ENCODE measurements around the gene AOAH. TPM values are rescaled to one million over a fixed set of nuclear protein-coding genes. Genes with fewer than 3 reads are reported as not detected.

AOAH gene
- total and polyA plus RNA-seq, 2 donors (not counting 3 experiments of a cell fraction or from before 2014, with no cell fraction given), result not detected

DNA sequence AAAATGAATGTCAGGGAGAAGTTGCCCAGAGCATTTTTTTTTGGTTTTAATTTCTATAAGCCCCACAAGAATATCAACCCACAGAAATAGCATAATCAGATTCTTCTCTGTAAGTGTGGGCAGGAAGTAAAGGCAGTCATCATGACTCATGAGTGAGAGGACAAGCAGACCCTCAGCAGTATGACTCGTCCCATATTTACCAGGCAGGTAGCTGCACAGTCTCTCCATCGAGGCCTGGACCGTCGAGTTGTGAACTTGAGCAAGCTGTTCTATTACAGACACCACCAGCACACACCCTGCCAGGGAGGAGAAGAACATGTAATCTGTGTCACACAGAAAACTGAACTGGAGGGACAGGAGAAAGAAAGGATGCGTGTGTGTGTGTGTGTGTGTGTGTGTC lies 37.8 kb downstream of the AOAH start:
- Histone ChIP-seq H4K20me1 (replicated peaks; ENCODE audit: control insufficient read depth, extremely low read depth, insufficient read depth, low read length) (no peaks in the 10 kb centered on the region), H3K79me2 (ENCODE audit: control insufficient read depth, insufficient read depth, low read length) (no peaks in the 10 kb centered on the region), H3K9me3 (replicated peaks; ENCODE audit: control insufficient read depth, insufficient read depth, low read length) (no peaks in the 10 kb centered on the region), H3K27me3 (ENCODE audit: control insufficient read depth in 2 of 2, insufficient read depth in 2 of 2, low read length in 2 of 2) (no peaks in the 10 kb centered on the region), H3K4me1 (ENCODE audit: control insufficient read depth, extremely low read depth, insufficient read depth, low read length) (peaks cover 3% of the 10 kb centered on the region), H3K4me3 (replicated peaks in 1 of 3; ENCODE audit: insufficient read depth in 1 of 3, low read depth in 1 of 3, low read length in 3 of 3) (no peak overlapping the region), H3K9ac (replicated peaks; ENCODE audit: extremely low read depth, insufficient read depth, low read length) (no peak overlapping the region), H3K27ac (ENCODE audit: insufficient read depth, low read depth, low read length) (no peak overlapping the region), H3K9me1 (replicated peaks; ENCODE audit: control insufficient read depth, extremely low read depth, insufficient read depth, low read length) (no peaks in the 10 kb centered on the region), H3K36me3 (ENCODE audit: control insufficient read depth in 2 of 2, extremely low read depth in 1 of 2, insufficient read depth in 2 of 2, low read length in 2 of 2) (no peaks in the 10 kb centered on the region), H3K4me2 (ENCODE audit: insufficient read depth, low read length) (no peak overlapping the region), H2AFZ (ENCODE audit: low read depth, low read length) (no peak overlapping the region)
- ChIA-PET POLR2A (no interaction called here), CTCF (interaction anchor here (0.8 kb wide), 1 partner anchor 199 kb away, joined by 6 read pairs; no protein-coding TSS in a partner anchor)
- FAIRE-seq, result no peak
- DNase-seq (ENCODE audit: low read depth, low spot score), result no peak
- no peak for TF ChIP-seq MYC (IDR thresholded peaks at IDR 0.05; ENCODE audit: low read depth, low read length)
- TF ChIP-seq, protein P1, sequence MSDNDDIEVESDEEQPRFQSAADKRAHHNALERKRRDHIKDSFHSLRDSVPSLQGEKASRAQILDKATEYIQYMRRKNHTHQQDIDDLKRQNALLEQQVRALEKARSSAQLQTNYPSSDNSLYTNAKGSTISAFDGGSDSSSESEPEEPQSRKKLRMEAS (IDR thresholded peaks at IDR 0.05; ENCODE audit: insufficient read depth, insufficient read length), result no peak
- no peak for TF ChIP-seq POLR2AphosphoS5 (IDR thresholded peaks at IDR 0.05; ENCODE audit: insufficient read depth, low read depth, low read length)
- peak; percentile 21 for TF ChIP-seq GATA2 (IDR thresholded peaks at IDR 0.05; ENCODE audit: insufficient read depth, insufficient read length, low read depth, low read length)
- TF ChIP-seq JUN (IDR thresholded peaks at IDR 0.05; ENCODE audit: borderline replicate concordance, insufficient read depth, insufficient read length, low read depth), result peak; percentile 38
- TF ChIP-seq FOS (IDR thresholded peaks at IDR 0.05; ENCODE audit: borderline replicate concordance, insufficient read depth, low read length), result peak; percentile 72
- dilution Hi-C loops (cut with MboI; ENCODE audit: extremely low pct_ligation_motif_present, low sequenced_read_pairs), result no loop called here
- BruUV-seq (replicated peaks), result no TSS peak
- intact Hi-C loops (cut with micrococcal nuclease), result no loop called here

DNA sequence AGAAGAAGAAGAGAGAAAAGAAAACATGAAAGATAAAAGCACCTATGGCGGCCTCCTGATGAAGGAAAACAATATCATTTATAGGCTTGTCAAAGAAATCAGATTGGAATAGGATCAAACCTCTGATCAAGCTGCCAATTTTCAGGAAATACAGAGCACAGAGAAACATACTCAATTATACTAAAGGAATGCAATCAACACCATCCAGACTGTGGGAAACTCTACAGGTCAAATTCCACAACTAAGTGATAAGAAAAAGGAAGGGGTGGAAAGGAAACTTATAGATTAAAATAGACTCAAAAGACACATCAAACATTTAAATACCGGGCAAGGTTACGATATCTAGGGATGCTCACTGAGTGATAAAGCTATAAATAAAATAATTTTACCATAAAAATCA lies 39.3 kb downstream of the AOAH start:
- no peak overlapping the region for H3K27ac ChIP-seq (ENCODE audit: insufficient read depth, low read depth, low read length)
- TF ChIP-seq GATA2 (IDR thresholded peaks at IDR 0.05; ENCODE audit: insufficient read depth, insufficient read length, low read depth, low read length) (peak; percentile 32), JUN (IDR thresholded peaks at IDR 0.05; ENCODE audit: borderline replicate concordance, insufficient read depth, insufficient read length, low read depth) (no peak), POLR2A (IDR thresholded peaks at IDR 0.05; ENCODE audit: low read depth, low read length) (no peak), POLR2AphosphoS5 (IDR thresholded peaks at IDR 0.05; ENCODE audit: insufficient read depth, low read depth, low read length) (no peak)
- no TSS peak for BruUV-seq (replicated peaks)

More for the DNA sequence above, 39.3 kb downstream of the AOAH start:
- no peaks in the 10 kb centered on the region for H3K36me3 ChIP-seq (ENCODE audit: control insufficient read depth in 2 of 2, extremely low read depth in 1 of 2, insufficient read depth in 2 of 2, low read length in 2 of 2)
- DNase-seq (ENCODE audit: low read depth, low spot score), result peak; percentile 50
- ChIA-PET POLR2A (no interaction called here), CTCF (interaction anchor here (1.3 to 1.7 kb wide), 2 partner anchors 14 to 21 kb away, joined by 3 to 8 read pairs; no protein-coding TSS in a partner anchor)
- no peaks in the 10 kb centered on the region for H3K79me2 ChIP-seq (ENCODE audit: control insufficient read depth, insufficient read depth, low read length)
- H4K20me1 ChIP-seq (replicated peaks; ENCODE audit: control insufficient read depth, extremely low read depth, insufficient read depth, low read length), result no peaks in the 10 kb centered on the region
- no peaks in the 10 kb centered on the region for H3K9me3 ChIP-seq (replicated peaks; ENCODE audit: control insufficient read depth, insufficient read depth, low read length)
- intact Hi-C loops (cut with micrococcal nuclease), result no loop called here
- dilution Hi-C loops (cut with MboI; ENCODE audit: extremely low pct_ligation_motif_present, low sequenced_read_pairs), result no loop called here
- H3K27me3 ChIP-seq (ENCODE audit: control insufficient read depth in 2 of 2, insufficient read depth in 2 of 2, low read length in 2 of 2), result no peaks in the 10 kb centered on the region
- no peak overlapping the region for H3K9ac ChIP-seq (replicated peaks; ENCODE audit: extremely low read depth, insufficient read depth, low read length)
- FAIRE-seq, result no peak
- H3K4me1 ChIP-seq (ENCODE audit: control insufficient read depth, extremely low read depth, insufficient read depth, low read length), result peaks cover 3% of the 10 kb centered on the region
- H3K9me1 ChIP-seq (replicated peaks; ENCODE audit: control insufficient read depth, extremely low read depth, insufficient read depth, low read length), result no peaks in the 10 kb centered on the region
- H3K4me2 ChIP-seq (ENCODE audit: insufficient read depth, low read length), result no peak overlapping the region
- no peak overlapping the region for H2AFZ ChIP-seq (ENCODE audit: low read depth, low read length)
- no peak overlapping the region for H3K4me3 ChIP-seq (replicated peaks in 1 of 3; ENCODE audit: insufficient read depth in 1 of 3, low read depth in 1 of 3, low read length in 3 of 3)

Measured in endothelial cell of umbilical vein (primary cell).